Measurements from ENCODE around the gene SMOC1. TPM values are rescaled to one million over a fixed set of nuclear protein-coding genes. Genes with fewer than 3 reads are reported as not detected.

The SMOC1 gene
- total and polyA plus RNA-seq, 2 of the 8 experiments (the other 6 are each of a cell fraction or from before 2014, with no cell fraction given), result 1.6 to 2.4 TPM

DNA sequence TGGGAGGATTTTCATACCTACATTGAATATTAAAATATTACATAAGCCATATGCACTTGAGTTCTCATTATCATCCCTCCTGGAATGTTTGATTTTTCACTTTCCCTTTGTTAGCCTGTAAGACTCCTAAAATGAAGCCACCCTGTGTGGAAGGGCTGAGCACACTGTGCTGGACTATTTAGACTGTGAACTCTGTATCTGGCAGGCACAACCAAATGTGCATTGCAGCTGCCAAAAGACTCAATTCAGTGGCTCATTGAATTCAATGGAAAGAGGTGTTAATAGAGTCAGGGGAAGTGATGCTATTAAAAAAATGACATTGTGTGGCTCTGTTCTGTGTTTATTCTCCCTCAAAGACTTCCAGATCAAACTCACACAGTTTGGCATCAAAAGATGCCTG, 111.1 kb downstream of the SMOC1 start (continued):
- no peak for TF ChIP-seq SIN3A (conservative IDR thresholded peaks at IDR 0.05 in 1 of 2, IDR thresholded peaks at IDR 0.05 in 1 of 2; ENCODE audit: low read depth in 1 of 2, low read length in 2 of 2)
- TF ChIP-seq KDM1A (IDR thresholded peaks at IDR 0.05; ENCODE audit: borderline replicate concordance, low read length), result no peak
- no peak for TF ChIP-seq KDM5A (IDR thresholded peaks at IDR 0.05; ENCODE audit: low read length)

All from H1 (cell line).